GM19324 (cell line): Measurements from ENCODE around the gene MROH2A.

Experiments used
- ATAC-seq: cut with Tn5 transposase; IDR thresholded peaks from one replicate; pipeline ENCODE4 v1.9.1; 2021; ENCODE audit warnings: mild to moderate bottlenecking, moderate library complexity; ENCODE audit not compliant: unreplicated experiment, low FRiP score

The MROH2A gene

DNA sequence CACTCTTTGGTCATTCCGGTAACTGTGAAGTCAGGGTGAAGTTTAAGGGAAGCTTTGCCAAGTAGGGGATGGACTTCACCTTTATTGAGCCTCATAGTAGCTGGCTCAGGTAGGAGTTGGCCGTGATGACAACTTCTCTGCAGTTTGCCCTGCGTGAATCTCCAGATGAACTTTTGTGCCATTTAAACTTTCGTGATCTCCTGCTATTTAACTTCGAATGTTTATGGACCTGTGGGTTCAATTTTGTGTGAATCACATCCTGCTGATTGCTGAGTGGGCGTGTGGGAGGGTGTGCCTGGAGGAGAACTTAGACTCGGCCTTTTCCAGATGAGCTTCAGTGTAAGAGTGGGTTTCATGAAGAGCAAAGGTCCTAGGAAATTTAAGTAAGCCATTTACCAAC is 13.9 kb upstream of the MROH2A start:
- no peak for ATAC-seq

DNA sequence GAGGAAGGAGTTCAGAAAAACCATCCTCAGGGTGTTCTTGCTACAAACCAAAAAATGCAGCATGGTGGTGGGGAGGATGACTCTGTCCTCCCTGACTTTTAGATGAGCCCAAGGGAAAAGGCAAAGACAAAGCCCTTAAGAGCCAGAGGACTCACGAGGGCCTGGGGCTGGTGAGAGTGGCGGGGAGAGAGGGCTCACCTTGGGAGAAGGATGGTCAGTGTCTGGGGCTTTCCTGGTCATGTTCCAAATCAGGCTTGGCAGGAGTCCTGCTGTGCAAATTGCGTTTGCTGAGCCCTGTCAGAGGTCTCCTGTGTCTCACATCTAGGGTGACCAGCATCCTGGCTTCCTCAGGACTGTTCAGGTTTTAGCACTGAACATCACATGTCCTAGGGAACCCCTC is 13.4 kb upstream of the MROH2A start:
- no peak for ATAC-seq

DNA sequence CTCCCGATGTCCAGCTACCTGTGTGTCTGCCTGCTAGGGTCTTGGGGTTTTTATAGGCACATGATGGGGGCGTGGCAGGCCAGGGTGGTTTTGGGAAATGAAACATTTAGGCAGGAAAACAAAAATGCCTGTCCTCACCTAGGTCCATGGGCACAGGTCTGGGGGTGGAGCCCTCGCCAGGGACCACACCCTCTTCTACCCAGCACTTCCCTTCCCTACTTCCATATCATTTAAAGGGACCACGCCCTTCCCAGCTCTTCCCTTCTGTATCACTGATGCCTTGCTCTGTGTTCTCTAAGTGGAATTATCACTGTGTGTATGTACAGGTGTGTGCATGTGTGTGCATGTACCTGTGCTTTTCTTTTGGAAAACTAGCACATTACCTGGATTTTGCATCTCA is 11.7 kb upstream of the MROH2A start:
- ATAC-seq = no peak

DNA sequence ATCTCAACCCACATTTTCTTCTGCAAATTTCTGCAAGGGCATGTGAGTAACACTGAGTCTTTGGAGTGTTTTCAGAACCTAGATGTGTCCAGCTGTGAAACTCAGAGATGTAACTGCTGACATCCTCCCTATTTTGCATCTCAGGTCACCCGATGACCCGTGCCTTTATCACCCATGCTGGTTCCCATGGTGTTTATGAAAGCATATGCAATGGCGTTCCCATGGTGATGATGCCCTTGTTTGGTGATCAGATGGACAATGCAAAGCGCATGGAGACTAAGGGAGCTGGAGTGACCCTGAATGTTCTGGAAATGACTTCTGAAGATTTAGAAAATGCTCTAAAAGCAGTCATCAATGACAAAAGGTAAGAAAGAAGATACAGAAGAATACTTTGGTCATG is 10.1 kb upstream of the MROH2A start:
- ATAC-seq = no peak

DNA sequence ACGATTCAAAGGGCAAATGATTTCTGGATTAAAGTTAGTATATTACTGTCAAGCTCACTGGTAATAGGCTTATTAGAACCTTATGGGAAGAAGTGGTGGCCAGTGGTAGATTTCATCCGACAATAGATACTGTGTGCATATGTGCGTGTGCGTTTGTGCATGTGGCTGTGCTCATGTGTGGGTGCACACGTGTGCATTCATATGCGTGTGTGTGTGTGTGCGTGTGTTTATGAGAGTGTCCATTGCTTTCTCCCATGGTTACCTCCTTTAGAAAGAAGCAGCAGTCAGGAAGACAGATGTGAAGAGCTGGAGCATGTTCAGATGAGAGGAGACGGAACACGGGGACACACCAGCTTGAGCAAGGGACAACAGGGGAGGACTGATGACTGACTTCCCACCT is 8.9 kb upstream of the MROH2A start:
- no peak for ATAC-seq

DNA sequence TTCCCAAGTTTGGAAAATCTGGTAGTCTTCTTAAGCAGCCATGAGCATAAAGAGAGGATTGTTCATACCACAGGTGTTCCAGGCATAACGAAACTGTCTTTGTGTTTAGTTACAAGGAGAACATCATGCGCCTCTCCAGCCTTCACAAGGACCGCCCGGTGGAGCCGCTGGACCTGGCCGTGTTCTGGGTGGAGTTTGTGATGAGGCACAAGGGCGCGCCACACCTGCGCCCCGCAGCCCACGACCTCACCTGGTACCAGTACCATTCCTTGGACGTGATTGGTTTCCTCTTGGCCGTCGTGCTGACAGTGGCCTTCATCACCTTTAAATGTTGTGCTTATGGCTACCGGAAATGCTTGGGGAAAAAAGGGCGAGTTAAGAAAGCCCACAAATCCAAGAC is 6.0 kb upstream of the MROH2A start:
- no peak for ATAC-seq

DNA sequence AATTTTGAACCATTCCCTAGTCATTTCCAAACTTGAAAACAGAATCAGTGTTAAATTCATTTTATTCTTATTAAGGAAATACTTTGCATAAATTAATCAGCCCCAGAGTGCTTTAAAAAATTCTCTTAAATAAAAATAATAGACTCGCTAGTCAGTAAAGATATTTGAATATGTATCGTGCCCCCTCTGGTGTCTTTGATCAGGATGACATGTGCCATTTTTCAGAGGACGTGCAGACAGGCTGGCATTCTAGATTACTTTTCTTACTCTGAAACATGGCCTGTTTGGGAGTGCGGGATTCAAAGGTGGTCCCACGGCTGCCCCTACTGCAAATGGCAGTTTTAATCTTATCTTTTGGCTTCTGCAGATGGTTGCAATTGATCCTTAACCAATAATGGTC is 5.5 kb upstream of the MROH2A start:
- ATAC-seq = no peak

DNA sequence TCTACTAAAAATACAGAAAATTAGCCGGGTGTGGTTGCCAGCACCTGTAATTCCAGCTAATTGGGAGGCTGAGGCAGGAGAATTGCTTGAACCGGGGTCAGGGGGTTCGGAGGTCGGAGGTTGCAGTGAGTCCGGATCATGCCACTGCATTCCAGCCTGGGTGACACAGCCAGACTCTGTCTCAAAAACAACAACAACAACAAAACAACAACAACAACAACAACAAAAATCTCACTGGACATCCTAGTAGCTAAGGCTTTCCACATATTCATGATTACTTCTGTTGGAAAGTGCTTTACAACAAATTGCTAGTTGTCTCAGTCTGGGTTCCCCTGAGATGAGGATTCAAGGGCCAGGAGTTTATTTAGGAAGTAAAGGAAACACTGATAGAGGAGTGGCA is 4.3 kb upstream of the MROH2A start:
- ATAC-seq = no peak

DNA sequence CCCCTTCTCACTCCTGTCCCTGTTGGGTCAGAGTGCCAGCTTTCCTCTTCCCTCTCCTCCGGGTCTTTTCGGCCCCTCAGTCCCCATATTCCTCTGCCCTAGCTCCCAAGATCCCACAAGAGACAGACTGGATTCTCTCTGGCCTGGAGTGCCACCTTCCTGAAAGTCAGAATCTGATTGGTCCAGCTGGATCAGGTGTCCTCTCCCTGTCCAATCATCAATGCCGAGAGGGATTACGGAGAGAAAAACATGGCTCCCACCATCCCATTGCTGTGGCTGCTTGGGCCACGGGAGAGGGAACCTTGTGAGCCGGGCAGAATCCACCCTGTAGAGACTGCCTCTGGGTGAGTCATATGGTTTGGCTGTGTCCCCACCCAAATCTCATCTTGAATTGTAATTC is 2.7 kb upstream of the MROH2A start:
- no peak for ATAC-seq

DNA sequence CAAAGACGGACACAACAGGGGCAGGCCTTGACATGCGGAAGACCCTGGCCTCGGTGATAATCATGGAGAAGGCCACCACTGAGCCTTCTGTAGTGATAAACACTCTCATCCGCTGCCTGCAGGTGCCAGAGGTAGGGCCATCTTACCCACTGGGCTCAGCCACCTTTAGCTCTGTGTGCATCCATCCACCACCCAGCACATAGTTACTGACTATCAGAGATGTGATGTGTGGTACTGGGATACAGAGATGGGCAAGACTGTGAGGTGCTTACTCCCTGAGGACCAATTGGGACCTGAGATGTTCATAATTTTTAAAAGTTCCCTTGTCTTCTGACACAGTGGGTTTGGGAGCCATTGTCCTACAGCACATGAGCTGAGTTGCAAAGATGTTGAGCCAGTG is 1.6 kb downstream of the MROH2A start:
- no peak for ATAC-seq

DNA sequence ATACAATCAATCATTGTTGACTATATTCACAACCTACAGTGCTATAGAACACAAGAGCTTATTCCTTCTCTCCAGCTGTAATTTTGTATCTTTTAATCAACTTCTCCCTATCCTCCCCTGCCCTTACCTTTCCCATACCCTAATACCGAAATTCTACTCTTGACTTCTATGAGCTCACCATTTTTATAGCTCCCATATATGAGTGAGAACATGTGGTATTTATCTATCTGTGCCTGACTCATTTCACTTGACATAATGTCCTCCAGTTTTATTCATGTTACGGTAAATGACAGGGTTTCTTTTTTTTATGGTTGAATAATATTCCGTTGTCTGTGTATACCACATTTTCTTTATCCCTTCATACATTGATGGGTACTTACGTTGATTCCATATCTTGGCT is 2.6 kb downstream of the MROH2A start:
- no peak for ATAC-seq

DNA sequence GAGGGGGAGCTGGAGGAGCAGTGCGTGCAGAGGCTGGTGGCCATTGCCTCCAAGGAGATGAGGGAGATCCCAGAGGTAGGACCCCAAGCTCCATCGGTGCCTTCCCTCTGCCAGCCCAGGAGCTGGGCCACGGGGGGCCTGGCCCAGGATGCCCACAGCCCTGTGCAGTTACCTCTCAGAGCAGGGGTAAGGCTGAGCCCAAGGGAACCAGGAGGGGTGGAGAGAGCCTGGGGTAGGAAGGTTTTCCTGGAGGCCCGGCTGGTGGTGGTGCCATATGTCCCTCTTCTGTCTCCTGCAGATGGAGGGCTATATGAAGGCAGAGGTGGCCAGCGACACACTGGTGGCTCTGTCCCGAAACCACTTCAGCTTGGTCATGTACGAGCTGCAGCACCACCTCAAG is 11.4 kb downstream of the MROH2A start:
- no peak for ATAC-seq

DNA sequence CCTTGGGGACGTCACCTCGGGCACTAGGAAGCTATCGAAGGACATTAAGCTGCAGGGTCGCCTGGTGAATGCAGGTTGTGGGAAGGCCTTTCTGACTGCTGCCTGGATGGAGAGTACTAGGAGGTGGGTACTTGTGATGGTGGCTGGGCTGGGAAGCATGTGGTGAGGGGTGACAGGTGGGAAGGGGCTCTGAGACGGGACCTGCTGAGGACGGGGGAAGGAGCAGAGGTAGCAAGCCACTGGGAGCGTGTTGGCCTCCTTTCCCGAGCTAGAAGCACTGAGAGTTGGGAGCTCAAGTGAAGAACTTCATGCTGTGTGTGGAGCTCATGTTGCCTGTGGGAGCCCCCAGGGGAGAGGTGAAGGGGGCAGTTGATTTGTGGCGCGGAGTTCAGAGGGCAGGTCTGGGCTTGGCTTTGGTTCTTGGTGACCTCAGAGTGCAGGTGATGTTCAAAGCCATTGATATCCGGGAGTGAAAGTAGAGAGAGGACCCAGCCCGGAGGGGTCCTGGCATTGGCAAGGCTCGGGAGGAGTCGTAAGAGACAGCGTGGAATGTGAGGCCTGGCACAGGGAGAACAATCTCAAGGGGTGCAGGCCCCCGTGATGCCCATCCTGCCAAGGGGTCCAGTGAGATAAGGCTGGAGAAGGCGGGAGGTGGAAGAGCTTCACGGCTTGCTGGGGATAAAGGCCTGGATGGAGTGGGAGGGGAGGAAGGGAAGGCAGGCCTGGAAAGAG is 13.2 kb downstream of the MROH2A start:
- no peak for ATAC-seq

DNA sequence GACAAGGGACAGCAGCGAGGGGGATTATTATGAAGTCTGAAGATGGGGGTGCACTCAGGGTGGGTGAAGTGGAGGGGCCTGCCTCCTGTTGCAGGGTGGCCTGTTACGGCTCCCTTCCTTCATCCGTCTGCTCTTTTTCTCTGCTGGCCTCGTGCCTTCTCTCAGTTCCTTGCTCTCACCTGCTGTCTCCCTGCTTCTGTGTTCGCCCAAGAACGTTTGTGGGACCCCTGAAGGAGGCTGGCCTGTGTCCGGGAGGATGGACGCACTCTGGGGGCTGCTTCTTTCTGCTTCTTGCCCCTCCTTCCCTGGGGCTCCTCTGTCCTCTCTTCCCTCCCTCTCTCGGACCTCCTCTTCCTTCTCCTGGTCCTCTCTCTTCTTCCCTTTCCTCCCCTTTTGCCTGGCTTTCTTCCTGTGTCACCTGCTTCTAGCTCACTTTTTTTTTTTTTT is 13.8 kb downstream of the MROH2A start:
- no peak for ATAC-seq

DNA sequence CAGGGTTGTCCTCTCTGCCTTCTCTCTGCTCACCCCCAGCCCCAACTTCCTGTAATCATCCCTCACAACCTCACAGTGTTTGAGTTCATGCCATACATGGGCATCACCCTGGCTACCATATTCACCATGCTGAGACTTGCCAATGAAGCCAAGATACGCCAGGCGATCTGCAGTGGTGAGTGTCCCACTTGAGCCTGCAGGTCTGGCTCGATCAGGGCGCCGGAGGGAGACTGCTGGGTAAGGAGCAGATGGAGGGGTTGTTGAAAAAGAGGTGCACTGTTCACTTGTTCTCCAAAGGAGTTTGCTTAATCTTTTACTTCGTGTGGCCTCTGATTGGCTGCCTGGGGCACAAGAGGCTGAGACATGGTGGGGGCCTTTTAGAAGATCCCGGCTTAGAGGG is 14.6 kb downstream of the MROH2A start:
- no peak for ATAC-seq

DNA sequence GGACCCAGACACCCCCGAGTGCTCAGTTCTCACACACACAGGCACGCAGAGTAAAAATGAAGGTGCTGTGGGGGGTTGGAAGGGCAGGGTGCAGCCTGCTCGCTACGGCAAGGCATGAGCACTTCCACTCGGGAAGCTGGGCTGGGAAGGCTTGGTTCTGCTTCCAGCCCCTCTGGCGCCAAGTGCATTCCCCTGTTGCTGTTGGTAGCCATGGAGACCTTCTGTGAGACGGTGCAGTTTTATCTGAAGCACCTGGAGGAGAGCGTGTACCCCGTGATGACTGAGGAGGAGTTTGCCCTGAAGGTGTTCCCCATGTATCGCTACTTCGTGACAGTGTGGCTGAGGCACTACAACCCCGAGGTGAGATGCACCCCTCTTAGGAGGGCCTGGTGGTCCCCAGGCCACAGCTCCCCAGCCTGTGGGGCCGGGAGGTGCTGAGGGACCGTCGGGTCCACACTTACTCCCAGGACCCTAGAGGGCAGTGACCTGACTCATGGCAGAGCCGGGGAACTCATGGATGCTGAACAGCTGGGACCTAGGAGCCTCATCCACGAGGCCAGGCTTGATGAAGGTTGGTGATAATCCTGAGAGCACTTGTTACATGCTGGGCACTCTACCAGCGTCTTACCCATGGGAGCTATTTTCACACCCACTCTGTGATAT is 15.5 kb downstream of the MROH2A start:
- no peak for ATAC-seq

DNA sequence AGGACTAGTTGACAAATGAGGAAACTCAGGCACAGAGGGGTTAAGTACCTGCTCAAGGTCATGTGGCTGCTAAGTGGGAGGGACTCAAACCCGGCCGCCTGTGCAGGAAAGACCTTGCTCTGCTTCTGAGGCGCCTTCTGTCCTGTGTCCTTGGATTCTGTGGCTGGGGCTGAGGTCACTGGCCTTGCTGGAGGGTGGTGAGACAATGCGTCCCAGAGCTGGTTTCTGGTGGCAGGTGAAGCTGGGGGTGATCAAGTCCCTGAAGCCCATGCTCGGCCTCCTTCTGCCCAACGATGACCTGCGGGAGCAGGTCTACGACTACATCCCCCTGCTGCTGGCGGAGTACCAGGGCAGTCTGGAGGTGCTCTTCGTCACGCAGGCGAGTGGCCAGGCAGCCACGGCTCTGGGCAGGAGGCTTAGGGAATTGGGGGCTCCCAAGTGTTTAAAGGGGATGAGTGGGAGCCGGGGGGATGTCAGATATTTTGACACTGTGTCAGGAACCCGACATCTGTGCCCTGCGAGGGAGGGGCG is 16.1 kb downstream of the MROH2A start:
- no peak for ATAC-seq

DNA sequence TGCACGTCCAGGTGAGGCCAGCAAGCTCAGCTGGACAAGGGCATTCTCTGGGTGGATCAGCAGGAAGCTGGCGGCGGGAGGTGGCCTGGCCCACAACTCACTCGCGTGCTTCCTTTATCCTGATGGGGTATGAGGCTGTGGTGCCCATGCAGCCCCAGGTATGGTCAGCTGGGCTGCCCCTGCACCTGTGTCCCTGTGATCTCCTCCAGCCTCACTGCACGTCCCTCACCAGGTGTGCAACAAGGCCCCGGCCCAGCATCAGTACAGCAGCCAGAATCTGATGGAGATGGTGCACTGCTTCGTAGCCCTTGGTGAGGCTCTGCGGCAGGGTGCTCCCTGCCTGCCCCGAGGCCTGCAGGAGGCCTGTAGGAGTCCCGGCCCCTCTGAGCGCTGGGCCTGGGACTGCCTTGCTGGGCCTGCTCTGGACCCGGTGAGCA is 17.6 kb downstream of the MROH2A start:
- ATAC-seq = no peak

DNA sequence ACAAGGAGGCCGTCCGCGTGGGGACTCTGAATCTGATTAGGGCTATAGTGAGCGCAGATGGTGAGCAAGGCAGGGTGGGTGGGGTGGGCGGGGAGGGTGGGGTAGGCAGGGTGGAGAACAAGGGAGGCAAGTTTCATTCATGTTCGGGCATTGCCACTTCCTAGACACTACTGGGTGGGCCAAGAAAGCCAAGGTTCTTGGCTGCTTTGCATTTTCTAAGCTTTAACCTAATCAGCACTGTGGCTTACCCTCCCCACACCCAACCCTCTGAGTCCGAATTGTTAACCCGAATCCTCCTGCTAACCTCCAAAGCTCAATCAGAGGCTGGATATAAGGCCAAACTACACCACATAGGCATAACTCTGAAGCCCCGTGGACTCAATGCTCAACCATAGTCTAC is 18.1 kb downstream of the MROH2A start:
- ATAC-seq = no peak

DNA sequence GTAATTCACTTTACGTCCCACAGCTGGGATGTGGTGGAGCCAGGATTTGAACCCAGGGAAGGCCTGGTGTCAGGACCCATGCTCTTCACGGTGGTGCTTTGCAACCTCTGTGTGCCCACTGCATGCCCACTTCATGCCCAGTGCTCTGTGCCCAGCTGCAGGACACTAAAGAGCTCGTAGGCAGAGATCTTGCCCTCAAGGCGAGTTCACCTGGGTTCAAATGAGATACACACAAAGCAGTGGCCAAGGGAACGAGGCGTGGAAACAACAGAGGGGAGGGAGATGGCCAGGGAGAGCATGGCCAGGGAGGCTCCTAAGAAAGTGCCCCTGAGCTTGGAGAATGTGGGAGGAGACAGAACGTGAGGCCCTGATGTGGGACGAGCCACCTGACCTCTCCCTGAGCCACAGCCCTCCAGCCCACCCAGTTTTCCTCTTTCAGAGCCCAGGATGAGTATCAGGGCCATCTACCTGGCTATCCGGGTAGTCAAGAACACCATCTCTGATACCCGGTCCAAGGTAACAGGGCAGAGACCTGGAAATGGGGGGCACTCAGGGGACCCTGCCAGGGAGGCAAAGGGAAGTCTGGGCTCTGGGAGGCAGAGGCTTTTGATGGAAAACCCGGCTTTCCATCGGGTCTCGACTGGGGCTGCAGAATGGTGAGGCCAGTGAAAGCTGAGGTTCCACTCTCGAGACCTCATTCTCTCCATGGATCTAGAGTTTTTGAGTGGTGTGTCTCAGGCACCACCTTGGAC is 20.4 kb downstream of the MROH2A start:
- ATAC-seq = no peak

DNA sequence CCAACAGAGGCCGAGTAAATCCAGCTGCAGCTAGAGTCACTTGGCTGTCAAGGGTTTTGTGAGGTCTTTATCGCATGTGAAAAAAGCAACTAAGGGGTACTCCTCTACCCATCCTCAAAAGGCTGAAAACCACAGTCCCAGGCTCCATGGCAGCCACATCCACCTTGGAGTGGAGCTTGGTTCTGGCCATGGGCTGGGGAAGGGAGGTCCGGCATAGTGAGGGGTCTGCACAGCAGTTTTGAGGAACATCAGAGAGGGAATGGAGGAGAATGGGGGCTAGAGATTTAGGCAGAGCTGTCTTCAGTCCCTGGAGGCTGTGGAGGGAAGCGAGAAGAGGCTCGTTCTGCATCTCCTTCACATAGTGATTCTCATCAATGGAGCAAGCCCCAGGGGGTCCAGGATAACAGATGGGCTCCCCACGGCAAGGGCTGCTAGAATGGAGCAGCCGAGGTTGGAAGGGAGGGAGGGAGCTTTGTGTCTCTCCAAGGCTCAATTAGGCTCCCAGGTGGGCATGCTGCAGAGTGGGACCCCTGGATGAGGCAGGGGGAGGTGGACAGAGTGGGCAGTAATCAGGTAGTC is 21.0 kb downstream of the MROH2A start:
- ATAC-seq = no peak
